ENCODE results near the gene TPPP2.

GRCh38 chr14:21054123-21054767 is 24.2 kb downstream of the TPPP2 start:
- TF ChIP-seq REST (IDR thresholded peaks at IDR 0.05; ENCODE audit: insufficient read depth in 1 of 2, low read depth in 2 of 2, low read length in 2 of 2) (no peak), POLR2AphosphoS5 (IDR thresholded peaks at IDR 0.05; ENCODE audit: low read depth, low read length) (no peak)
